Pancreas (tissue), 10 donors: ENCODE data around the gene MPRIP. TPM values are rescaled to one million over a fixed set of nuclear protein-coding genes. Genes with fewer than 3 reads are reported as not detected.

ENCODE experiments used
- ATAC-seq, 4 donors: fragments of 200-7000 bp; cut with Tn5 transposase; one replicate each; pipeline versions ENCODE4 v1.8.0 to v1.9.1; 2020; ENCODE audit warnings: mild to moderate bottlenecking in 4 of 4, moderate library complexity in 4 of 4
- DNase-seq, 6 donors: peaks; one replicate each; pipeline ENCODE4 v3.0.0-alpha.2; 2020
- FAIRE-seq: peaks from 2 replicates; lab custom pipeline; 2012; peaks lifted over from hg19 to GRCh38; lab: Jason Lieb, UNC
- H3K27ac ChIP-seq, 4 donors: fragments of 200-600 bp; sonication (generic); 1 replicate in 3 of 4; 2 replicates in 1 of 4; pipeline versions ENCODE4 v1.5.0 to v1.8.0; 2020
- H3K27me3 ChIP-seq, 4 donors: fragments of 200-600 bp; one replicate each; pipeline ENCODE4 v1.8.0; 2021
- H3K36me3 ChIP-seq, 3 donors: fragments of 200-600 bp; sonication (generic) in 1 of 3; one replicate each; pipeline versions ENCODE4 v1.5.0 to v1.8.0; 2020 to 2021
- H3K4me1 ChIP-seq, 3 donors: fragments of 200-600 bp; one replicate each; pipeline ENCODE4 v1.8.0; 2021
- H3K4me3 ChIP-seq, 4 donors: fragments of 200-600 bp; sonication (generic) in 2 of 4; one replicate each; pipeline versions ENCODE4 v1.5.0 to v1.8.0; 2020 to 2021
- H3K9me3 ChIP-seq, 4 donors: fragments of 200-600 bp; one replicate each; pipeline ENCODE4 v1.8.0; 2021
- CTCF ChIP-seq, 4 donors: fragments of 200-600 bp; sonication (generic) in 3 of 4; IDR thresholded peaks; one replicate each; pipeline versions ENCODE4 v1.5.0 to v1.8.0; 2021; ENCODE audit warnings: antibody characterized with exemption in 4 of 4
- WGBS, 2 donors: extraction: QIAGEN DNeasy Blood & Tissue Kit; methylation state at CpG; one replicate each; pipeline ENCODE4 v1.1.7; 2013; 5-methylcytosine and 5-hydroxymethylcytosine counted together
- intact Hi-C, 3 donors: fragments of 100-400 bp; cut with DNase I; formaldehyde crosslinking; loops; one replicate each; pipeline versions ENCODE4 v1.11.1 to v1.14.2; 2022
- polyA plus RNA-seq, 2 donors: library from polyadenylated mRNA; stranded (reverse); fragments of 200-250 nt; gene quantifications; one replicate each; pipeline ENCODE4 v1.2.3, GENCODE V29; 2013
- total RNA-seq, 6 donors: library from RNA; stranded (reverse); fragmentation: NEBNext Ultra II Directional in 4 of 6; extraction: Animal tissue kit (Norgen Biotek cat#: 25700) in 4 of 6; gene quantifications; one replicate each; pipeline versions ENCODE4 v1.2.1 to v1.2.4, GENCODE V29; 2021 to 2023
- donor health status: healthy with polysubstance abuse.
- donor health status: DM: no; HTN: no; CAD: no; lungs with moderate emphysema.
- donor health status: DM: no; HTN: no; CAD: no.
- donor health status: control.
- donor health status: control.
- donor health status: Bipolar disorder and iron deficiency.
- donor health status: DM: yes; HTN: yes; CAD: no.
- donor health status: DM: no; HTN: no; CAD: no.
- donor health status: DM: no; HTN: no; CAD: no.
- donor health status: DM: yes; HTN: yes; CAD: no.

Gene MPRIP
- total and polyA plus RNA-seq, 8 donors = 91.8 to 242 (median 107) TPM

- H3K4me3 ChIP-seq = no peak overlapping the region
- H3K27me3 ChIP-seq = no peaks in the 10 kb centered on the region
- no peak for TF ChIP-seq CTCF (IDR thresholded peaks at IDR 0.05)
- no peaks in the 10 kb centered on the region for H3K36me3 ChIP-seq
- ATAC-seq = no peak
- H3K9me3 ChIP-seq = no peaks in the 10 kb centered on the region
- no peak overlapping the region for H3K27ac ChIP-seq
- intact Hi-C loops = no loop called here
- WGBS, 2 donors = 85 to 88% methylated on average over 7 of the region's 7 CpGs
- no peak for DNase-seq
- no peak for FAIRE-seq
- H3K4me1 ChIP-seq = peaks cover 0 to 13% (median 11%) of the 10 kb centered on the region in 3 donors
Observed at GRCh38 chr17:17200311-17200710, 158.1 kb downstream of the MPRIP start.

GRCh38 chr17:17200831-17201230 is 158.6 kb downstream of the MPRIP start:
- ATAC-seq (no peak), FAIRE-seq (no peak), DNase-seq (no peak)
- no peak overlapping the region for H3K4me3 ChIP-seq
- H3K36me3 ChIP-seq = no peaks in the 10 kb centered on the region
- no peaks in the 10 kb centered on the region for H3K27me3 ChIP-seq
- WGBS, 2 donors = 68 to 83% methylated on average over 5 of the region's 5 CpGs
- intact Hi-C loops = no loop called here
- no peak overlapping the region for H3K27ac ChIP-seq
- H3K9me3 ChIP-seq = no peaks in the 10 kb centered on the region
- no peak for TF ChIP-seq CTCF (IDR thresholded peaks at IDR 0.05)
- peaks cover 0 to 13% (median 11%) of the 10 kb centered on the region in 3 donors for H3K4me1 ChIP-seq

GRCh38 chr17:17201271-17201670 is 159.0 kb downstream of the MPRIP start:
- no peak for DNase-seq
- H3K4me3 ChIP-seq = no peak overlapping the region
- no peaks in the 10 kb centered on the region for H3K36me3 ChIP-seq
- TF ChIP-seq CTCF (IDR thresholded peaks at IDR 0.05) = no peak
- no peaks in the 10 kb centered on the region for H3K9me3 ChIP-seq
- no peak for FAIRE-seq
- WGBS, 2 donors = 81 to 82% methylated on average over 10 of the region's 10 CpGs
- H3K4me1 ChIP-seq = peaks cover 0 to 13% (median 11%) of the 10 kb centered on the region in 3 donors
- intact Hi-C loops = no loop called here
- H3K27me3 ChIP-seq = no peaks in the 10 kb centered on the region
- H3K27ac ChIP-seq = no peak overlapping the region
- no peak for ATAC-seq

- H3K27ac ChIP-seq = no peak overlapping the region
- FAIRE-seq = no peak
Observed at GRCh38 chr17:17201907-17202306, 159.7 kb downstream of the MPRIP start.

More at GRCh38 chr17:17201907-17202306, 159.7 kb downstream of the MPRIP start:
- DNase-seq (no peak), ATAC-seq (no peak)
- Histone ChIP-seq H3K27me3 (no peaks in the 10 kb centered on the region), H3K4me1 (peaks cover 0 to 13% (median 11%) of the 10 kb centered on the region in 3 donors), H3K4me3 (no peak overlapping the region), H3K9me3 (no peaks in the 10 kb centered on the region), H3K36me3 (no peaks in the 10 kb centered on the region)
- intact Hi-C loops = no loop called here
- 92 to 94% methylated on average over 8 of the region's 8 CpGs for WGBS, 2 donors
- TF ChIP-seq CTCF (IDR thresholded peaks at IDR 0.05) = no peak
